Adrenal gland (tissue), 12 donors: ENCODE measurements around the gene RAPH1. TPM values are rescaled to one million over a fixed set of nuclear protein-coding genes. Genes with fewer than 3 reads are reported as not detected.
A peak's percentile ranks its signal among the peaks of the same experiment; 100 is the strongest.

Experiments used
- DNase-seq, 7 donors: peaks; one replicate each; pipeline ENCODE4 v3.0.0-alpha.2; 2019 to 2020
- H3K27ac ChIP-seq, 5 donors: fragments of 200-600 bp; sonication (generic) in 4 of 5; 1 replicate in 3 of 5; 2 replicates in 2 of 5; pipeline versions ENCODE4 v1.5.1 to v1.8.0; 2016 to 2020; ENCODE audit warnings: mild to moderate bottlenecking in 1 of 5
- H3K27me3 ChIP-seq: fragments of 200-600 bp; 2 replicates; pipeline ENCODE4 v1.8.0; 2021
- H3K36me3 ChIP-seq, 2 donors: fragments of 200-600 bp; replicated peaks in 1 of 2; 1 replicate in 1 of 2; 2 replicates in 1 of 2; pipeline versions ENCODE4 v1.5.1 to v1.8.0; 2018 to 2022
- H3K4me1 ChIP-seq, 2 donors: fragments of 200-600 bp; replicated peaks in 1 of 2; 1 replicate in 1 of 2; 2 replicates in 1 of 2; pipeline versions ENCODE4 v1.5.1 to v1.8.0; 2018 to 2021
- H3K4me3 ChIP-seq, 4 donors: fragments of 200-600 bp; sonication (generic) in 3 of 4; one replicate each; pipeline ENCODE4 v1.5.1; 2016 to 2018
- H3K9me3 ChIP-seq, 3 donors: fragments of 200-600 bp; sonication (generic) in 1 of 3; replicated peaks in 1 of 3; 1 replicate in 2 of 3; 2 replicates in 1 of 3; pipeline versions ENCODE4 v1.5.1 to v1.8.0; 2016 to 2021
- POLR2A ChIP-seq, 2 donors: fragments of 450-650 bp; IDR thresholded peaks; one replicate each; pipeline ENCODE4 v1.6.1; 2017; ENCODE audit warnings: antibody characterized with exemption in 2 of 2, mild to moderate bottlenecking in 2 of 2, moderate library complexity in 1 of 2
- WGBS, 4 donors: extraction: QIAGEN DNeasy Blood & Tissue Kit in 2 of 4; methylation state at CpG; one replicate each; pipeline versions ENCODE4 v1.1.5 to v1.1.7; 2013 to 2017; 5-methylcytosine and 5-hydroxymethylcytosine counted together
- intact Hi-C, 2 donors: fragments of 100-400 bp; cut with DNase I; formaldehyde crosslinking; loops; one replicate each; pipeline versions ENCODE4 v1.14.1 to v1.15.0; 2022 to 2023
- polyA plus RNA-seq, 3 donors: library from polyadenylated mRNA; stranded (reverse); fragments of 200-250 nt in 2 of 3; fragments of 350-450 nt in 1 of 3; fragmentation: Illumina TruSeq in 1 of 3; extraction: RNeasy Lipid Tissue Mini Kit (QIAGEN cat#74804) in 1 of 3; gene quantifications; one replicate each; pipeline ENCODE4 v1.2.3, GENCODE V29; 2013 to 2014
- total RNA-seq, 9 donors: library from RNA; depleted of rRNA in 4 of 9; stranded (reverse); fragments of >200 nt in 4 of 9; fragments of 120-200 nt in 1 of 9; fragmentation: NEBNext Ultra II Directional in 1 of 9; extraction: Animal tissue kit (Norgen Biotek cat#: 25700) in 1 of 9; gene quantifications; one replicate each; pipeline versions ENCODE4 v1.1.0 to v1.2.4, GENCODE V29; 2013 to 2023
- TF ChIP-seq, protein P1 (sequence below), 6 experiments: fragments of 450-650 bp in 4 of 6; fragments of 200-600 bp in 2 of 6; sonication (generic) in 1 of 6; IDR thresholded peaks; 1 replicate in 5 of 6; 2 replicates in 1 of 6; pipeline versions ENCODE4 v1.5.1 to v1.8.0; 2016 to 2021; ENCODE audit warnings: antibody characterized with exemption in 6 of 6, mild to moderate bottlenecking in 2 of 6, moderate library complexity in 1 of 6
- donor health status: healthy with polysubstance abuse.
- donor health status: Bipolar disorder and iron deficiency.
- donor health status: DM: yes; HTN: yes; CAD: no.
- donor health status: DM: no; HTN: no; CAD: no.
- donor health status: DM: no; HTN: no; CAD: no.
- donor health status: DM: yes; HTN: yes; CAD: no.

Gene RAPH1
- total and polyA plus RNA-seq, 12 donors, result 4.2 to 72.5 (median 27.3) TPM

DNA sequence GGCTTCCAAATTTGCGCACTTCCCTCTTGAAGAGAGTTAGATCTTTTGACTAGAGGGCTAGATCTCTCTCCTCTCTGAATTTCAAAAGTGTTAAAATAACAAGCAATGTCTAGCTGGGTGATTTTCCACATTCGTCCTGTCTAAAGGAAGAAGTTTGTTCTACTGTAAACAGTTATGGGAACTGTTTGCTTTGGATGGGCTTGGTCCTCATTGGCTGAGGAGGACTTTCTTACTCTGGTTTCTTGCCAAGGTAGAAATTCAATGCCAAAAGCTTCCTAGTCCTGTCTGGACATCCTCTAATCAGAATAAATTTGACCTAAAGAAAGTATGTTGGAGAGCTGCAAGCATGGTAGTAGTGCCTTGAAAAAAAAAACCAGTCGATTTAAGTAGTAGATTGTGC, 47.4 kb upstream of the RAPH1 start:
- Histone ChIP-seq H3K36me3 (no peaks in the 10 kb centered on the region), H3K4me3 (no peak overlapping the region), H3K9me3 (no peaks in the 10 kb centered on the region), H3K27ac (peak overlapping the region in 1 of 5 donors; percentile 4), H3K27me3 (no peaks in the 10 kb centered on the region), H3K4me1 (peaks cover 0 to 5% of the 10 kb centered on the region in 2 donors)
- intact Hi-C loops, result no loop called here
- no peak for TF ChIP-seq POLR2A (IDR thresholded peaks at IDR 0.05)
- TF ChIP-seq, protein P1, sequence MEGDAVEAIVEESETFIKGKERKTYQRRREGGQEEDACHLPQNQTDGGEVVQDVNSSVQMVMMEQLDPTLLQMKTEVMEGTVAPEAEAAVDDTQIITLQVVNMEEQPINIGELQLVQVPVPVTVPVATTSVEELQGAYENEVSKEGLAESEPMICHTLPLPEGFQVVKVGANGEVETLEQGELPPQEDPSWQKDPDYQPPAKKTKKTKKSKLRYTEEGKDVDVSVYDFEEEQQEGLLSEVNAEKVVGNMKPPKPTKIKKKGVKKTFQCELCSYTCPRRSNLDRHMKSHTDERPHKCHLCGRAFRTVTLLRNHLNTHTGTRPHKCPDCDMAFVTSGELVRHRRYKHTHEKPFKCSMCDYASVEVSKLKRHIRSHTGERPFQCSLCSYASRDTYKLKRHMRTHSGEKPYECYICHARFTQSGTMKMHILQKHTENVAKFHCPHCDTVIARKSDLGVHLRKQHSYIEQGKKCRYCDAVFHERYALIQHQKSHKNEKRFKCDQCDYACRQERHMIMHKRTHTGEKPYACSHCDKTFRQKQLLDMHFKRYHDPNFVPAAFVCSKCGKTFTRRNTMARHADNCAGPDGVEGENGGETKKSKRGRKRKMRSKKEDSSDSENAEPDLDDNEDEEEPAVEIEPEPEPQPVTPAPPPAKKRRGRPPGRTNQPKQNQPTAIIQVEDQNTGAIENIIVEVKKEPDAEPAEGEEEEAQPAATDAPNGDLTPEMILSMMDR (IDR thresholded peaks at IDR 0.05), result no peak
- DNase-seq, result no peak
- 62 to 70% (median 64%) methylated on average over 3 of the region's 3 CpGs for WGBS, 4 donors

- no peak for TF ChIP-seq POLR2A (IDR thresholded peaks at IDR 0.05)
- TF ChIP-seq, protein P1 (IDR thresholded peaks at IDR 0.05), result no peak
- Histone ChIP-seq H3K27ac (no peak overlapping the region), H3K4me3 (no peak overlapping the region)
Measured at GRCh38 chr2:203580844-203581243, 45.7 kb upstream of the RAPH1 start.

DNA sequence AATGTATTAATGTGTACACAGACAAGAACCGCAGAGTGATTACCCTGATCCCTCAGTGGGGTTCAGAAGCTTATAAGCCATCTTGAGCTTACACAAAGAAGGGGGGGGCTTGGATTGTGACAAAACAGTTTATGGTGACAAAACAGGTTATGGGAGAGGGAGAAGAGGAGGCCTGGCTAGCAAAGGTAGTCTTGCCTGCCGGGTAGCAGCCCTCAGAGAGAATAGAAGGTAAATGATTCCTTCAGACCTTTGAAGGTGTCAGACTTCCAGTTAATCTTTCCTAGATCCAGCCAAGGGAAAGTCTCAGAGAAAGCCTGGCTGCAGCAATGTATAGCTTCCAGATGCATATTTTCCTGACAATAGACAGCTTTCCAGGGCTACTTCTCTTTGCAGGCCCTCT, 44.6 kb upstream of the RAPH1 start:
- 90 to 97% (median 93%) methylated on average over 2 of the region's 2 CpGs for WGBS, 4 donors
- H3K9me3 ChIP-seq, result no peaks in the 10 kb centered on the region
- peaks cover 0 to 5% of the 10 kb centered on the region in 2 donors for H3K4me1 ChIP-seq
- intact Hi-C loops, result no loop called here
- DNase-seq, result no peak
- H3K27ac ChIP-seq, result no peak overlapping the region
- no peaks in the 10 kb centered on the region for H3K36me3 ChIP-seq
- no peaks in the 10 kb centered on the region for H3K27me3 ChIP-seq
- TF ChIP-seq POLR2A (IDR thresholded peaks at IDR 0.05), result no peak
- TF ChIP-seq, protein P1 (IDR thresholded peaks at IDR 0.05), result no peak
- H3K4me3 ChIP-seq, result no peak overlapping the region

More at GRCh38 chr2:203580844-203581243, 45.7 kb upstream of the RAPH1 start:
- no peak for DNase-seq
- Histone ChIP-seq H3K4me1 (peaks cover 0 to 5% of the 10 kb centered on the region in 2 donors), H3K27me3 (no peaks in the 10 kb centered on the region), H3K9me3 (no peaks in the 10 kb centered on the region), H3K36me3 (no peaks in the 10 kb centered on the region)
- 71 to 85% (median 73%) methylated on average over 5 of the region's 5 CpGs for WGBS, 4 donors
- intact Hi-C loops, result no loop called here

DNA sequence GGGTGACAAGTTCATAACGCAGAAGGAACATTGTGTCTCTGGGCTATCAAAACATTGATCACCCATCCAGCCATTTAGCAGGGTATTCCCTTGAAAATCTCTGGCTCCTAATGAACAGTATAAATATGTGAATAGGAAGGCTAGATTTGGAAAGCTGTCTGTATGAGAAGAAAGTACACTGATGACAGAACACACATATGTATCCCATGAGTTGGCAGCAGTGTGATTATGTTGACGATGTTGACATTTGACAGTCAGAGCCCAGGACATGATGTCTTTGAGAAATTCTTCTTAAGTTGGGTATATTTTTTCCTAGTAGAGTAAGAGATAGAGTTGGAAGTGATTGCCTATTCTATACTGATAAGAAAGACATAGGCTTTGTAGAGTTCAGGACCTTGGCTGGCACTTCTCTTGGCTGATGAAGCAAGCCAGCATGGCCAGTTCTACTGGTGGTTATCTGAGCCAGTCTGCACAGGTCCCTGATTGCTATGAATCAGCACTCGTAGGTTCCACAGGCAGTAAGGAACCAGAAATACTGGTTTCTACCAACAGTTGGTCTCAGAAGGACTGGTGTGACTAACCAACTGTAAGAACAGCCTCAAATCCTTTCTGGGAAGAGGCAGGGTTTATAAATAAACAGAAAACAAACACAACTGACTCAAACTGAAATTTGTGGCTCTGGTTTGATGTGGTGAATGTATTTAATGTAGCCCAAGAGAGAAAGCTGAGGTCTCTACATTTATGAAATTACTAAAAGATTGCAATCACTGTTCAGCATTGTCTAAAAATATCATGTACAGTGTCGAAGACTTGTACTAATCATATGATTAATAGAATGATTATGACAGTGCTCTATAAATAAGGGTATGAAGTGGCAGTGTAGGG, 43.9 kb upstream of the RAPH1 start:
- no peaks in the 10 kb centered on the region for H3K27me3 ChIP-seq
- no peaks in the 10 kb centered on the region for H3K36me3 ChIP-seq
- WGBS, 4 donors, result 49 to 59% (median 56%) methylated on average over 4 of the region's 4 CpGs
- DNase-seq, result peak in 2 of 7 donors; percentile 10 to 27
- intact Hi-C loops, result no loop called here
- H3K27ac ChIP-seq, result peak overlapping the region in 1 of 5 donors; percentile 24
- no peaks in the 10 kb centered on the region for H3K9me3 ChIP-seq
- H3K4me1 ChIP-seq, result peaks cover 0 to 5% of the 10 kb centered on the region in 2 donors
- no peak overlapping the region for H3K4me3 ChIP-seq
- TF ChIP-seq POLR2A (IDR thresholded peaks at IDR 0.05), result no peak
- TF ChIP-seq, protein P1 (IDR thresholded peaks at IDR 0.05), result no peak
